NCI-H82 treated with DMSO at 0.1 percent for 48 hours (cell line): ENCODE data around the gene PAQR4.
"Not testable (repeated sequence)": the region's sequence is repeated elsewhere in the genome, so short reads cannot be mapped to it uniquely, and the experiment has no call there.

Experiments
- DNase-seq: peaks from one replicate; lab custom pipeline; 2025; ENCODE audit not compliant: unreplicated experiment; lab: John Stamatoyannopoulos, UW

The PAQR4 gene

DNA sequence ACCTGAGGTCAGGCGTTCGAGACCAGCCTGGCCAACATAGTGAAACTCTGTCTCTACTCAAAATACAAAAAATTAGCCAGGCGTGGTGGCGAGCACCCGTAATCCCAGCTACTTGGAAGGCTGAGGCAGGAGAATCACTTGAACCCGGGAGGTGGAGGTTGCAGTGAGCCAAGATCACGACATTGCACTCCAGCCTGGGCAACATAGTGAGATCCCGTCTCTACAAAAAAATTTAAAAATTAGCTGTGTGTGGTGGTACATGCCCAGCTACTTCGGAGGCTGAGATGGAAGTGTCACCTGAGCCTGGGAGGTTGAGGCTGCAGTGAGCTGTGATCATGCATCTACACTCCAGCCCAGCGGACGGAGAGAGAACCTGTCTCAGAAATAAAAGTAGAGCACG lies 25.4 kb upstream of the PAQR4 start:
- DNase-seq, result not testable (repeated sequence)

DNA sequence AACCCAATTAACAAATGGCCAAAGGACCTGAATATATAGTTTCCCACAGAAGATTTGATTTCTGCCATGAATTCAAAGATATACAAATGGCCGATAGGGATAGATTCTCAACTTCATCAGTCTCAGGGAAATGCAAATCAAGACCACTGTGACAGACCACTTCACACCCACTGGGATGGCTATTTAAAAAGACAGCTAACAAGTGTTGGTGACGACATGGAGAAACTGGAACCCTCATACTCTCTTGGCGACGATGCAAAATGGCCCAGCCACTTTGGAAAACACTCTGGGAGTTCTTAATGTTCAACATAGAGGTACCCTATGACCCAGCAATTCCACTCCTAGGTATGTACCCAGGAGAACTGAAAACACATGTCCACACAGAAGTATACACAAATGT lies 22.5 kb upstream of the PAQR4 start:
- no peak for DNase-seq

DNA sequence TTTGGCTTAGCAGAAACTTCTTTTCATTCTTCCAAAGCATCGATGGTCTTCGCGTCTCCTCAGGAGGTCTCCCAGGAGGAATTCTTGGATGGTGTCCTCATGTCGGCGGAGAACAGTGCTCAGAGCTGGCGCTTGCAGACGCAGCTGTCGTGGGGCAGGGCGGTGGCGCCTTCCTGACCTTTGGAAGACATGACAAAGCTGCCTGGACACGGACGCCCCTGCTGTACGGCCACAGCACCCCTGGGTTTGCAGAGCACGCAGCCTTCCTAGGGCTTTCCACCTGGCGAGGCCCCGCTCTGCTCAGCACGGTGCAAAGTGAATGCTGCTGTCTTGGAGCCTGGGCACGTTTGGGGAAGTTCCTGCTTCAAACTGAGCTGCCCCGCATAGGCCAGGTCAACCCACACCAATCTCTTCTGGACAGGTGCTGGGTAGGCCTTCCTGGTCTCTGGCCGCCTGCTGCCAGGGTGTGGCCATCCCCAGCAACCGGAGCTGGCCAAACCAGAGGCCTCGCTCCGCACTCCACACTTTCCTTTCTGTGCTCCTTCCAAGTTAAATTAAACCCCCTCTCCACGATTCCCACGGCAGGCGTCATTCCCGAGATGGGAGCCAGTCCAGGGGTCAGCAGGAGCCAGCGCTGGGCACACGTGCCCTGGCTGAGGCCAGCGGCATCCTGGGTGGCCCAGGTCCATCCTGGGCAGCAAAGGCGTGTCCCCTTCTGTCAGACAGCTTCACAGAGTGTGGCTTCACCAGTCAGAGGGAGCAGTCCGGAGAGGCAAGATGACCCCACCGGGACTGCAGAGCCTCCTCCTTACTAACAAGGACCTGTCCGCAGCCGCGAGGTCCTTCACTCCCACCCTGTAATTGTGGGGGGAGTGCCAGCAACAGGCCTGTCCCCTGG lies 20.1 kb upstream of the PAQR4 start:
- no peak for DNase-seq

DNA sequence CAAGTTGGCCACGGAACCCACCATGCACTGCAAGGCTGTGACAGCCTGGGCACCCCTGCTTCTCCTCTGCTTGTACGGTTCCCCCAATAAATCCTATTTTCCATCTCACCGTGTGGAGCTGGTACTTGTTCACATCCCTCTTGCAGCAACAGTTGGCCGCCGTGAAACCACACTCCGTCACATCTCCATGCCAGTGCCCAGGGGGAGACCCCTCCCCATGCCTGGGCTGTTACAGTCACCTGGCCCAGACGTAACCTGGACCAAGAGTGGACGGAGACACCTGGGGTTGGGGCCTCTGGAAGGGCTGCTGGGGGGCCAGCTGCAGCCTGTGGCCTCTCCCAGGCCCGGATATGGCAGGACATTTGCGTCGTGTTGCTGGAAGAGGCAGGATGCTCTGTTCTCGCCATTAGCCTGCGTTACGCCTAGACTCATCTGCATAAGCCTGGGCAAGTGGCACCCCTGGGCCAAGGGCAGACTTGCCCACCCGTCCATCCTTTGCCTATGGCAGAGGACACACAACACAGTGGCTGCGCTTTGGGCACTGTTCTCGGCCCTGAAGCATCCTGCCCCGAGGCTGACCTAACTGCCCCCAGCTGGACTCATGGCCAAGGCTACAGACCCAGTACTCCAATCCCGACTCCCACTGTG lies 19.3 kb upstream of the PAQR4 start:
- DNase-seq, result no peak

DNA sequence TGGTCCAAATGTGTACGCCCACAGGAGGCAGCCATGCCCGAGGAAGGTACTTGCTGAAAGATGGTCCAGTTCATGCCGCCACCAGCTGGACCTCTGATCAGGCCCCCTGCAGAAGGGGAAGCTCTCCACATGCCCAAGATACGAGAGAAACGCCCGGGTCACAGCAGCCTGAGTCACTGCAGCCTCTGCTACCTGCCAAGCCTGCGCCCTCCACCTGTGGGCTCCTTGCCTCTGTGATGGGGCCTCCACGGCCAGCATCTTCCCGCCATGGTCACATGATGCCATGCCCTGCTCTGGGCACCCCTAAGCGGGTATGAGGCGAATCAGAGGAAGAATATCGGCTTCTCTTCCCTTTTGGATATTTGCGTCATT lies 18.8 kb upstream of the PAQR4 start:
- no peak for DNase-seq

DNA sequence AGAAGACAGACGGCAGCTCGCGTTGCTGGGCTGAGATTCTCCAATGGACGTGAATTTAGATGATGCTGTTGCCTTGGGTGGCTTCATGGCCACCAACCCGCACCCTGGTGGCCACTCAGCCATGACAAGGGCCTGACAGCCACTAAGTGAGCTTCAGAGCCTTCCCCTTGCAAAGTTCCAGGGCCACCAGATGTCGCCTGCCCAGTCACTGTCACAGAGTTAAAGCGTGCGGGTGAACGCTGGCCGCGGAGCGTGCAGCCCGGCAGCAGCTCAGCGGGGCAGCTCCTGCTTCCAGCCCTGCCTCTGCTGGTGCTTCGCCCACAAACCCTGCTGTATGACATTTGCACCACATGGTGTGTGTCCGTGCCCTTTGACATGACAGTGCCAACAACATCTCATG lies 18.4 kb upstream of the PAQR4 start:
- no peak for DNase-seq

DNA sequence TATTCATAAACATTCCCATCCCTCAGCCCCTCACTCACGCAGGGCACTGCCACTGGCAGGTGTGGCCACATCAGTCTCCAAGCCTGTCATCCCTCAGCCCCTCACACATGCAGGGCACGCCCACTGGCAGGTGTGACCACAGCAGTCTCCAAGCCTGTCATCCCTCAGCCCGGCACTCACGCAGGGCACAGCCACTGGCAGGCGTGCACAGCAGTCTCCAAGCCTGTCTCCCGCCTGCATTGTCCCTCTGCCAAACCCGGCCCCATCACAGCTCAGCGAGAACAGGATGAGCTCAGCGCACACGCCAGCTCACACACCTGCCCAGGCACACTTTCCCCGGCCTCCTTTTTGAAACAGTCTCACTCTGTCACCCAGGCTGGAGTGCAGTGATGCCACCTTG lies 16.5 kb upstream of the PAQR4 start:
- DNase-seq, result no peak

DNA sequence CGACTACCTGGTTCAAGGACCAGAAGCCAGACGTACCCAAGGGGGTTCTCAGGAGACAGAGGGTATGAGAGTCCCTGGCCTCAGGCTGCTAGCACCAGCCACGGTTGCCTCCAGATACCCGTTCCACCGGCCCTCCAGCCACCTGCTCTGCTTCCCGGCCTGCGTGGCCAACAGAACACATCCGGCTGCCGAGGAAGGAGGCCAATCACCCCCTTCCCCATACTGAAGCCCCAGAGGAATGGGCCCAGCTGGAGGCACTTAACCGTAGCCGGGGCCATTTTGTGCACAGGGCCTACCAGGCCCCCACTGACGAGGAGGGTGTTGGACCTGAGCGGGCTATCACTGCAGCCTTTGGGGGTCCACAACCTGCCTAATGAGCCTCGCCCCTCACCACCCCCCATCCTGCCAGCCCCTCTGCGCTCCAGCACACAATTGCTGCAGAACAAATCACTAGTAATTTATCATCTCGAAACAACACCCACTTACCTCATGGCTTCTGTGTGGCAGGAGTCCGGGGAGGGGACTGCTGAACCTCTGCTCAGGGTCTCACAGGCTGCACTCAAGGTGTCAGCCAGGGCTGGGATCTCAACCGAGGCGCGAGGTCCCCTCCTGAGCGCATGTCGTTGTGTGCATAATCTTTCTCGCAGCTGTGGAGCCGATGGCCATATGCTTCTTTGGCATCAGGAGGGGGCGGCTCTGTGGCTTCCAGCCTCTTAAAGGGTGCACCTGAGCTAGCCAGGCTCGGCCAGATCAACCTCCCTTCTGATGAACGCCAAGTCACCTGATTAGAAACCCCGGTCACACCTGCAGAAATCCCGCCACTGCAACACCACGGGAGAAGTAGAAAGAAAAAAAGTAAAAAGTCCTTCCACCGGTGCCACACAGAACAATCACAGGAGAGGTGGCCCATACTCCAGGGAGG lies 15.2 kb upstream of the PAQR4 start:
- peak; percentile 41 for DNase-seq

DNA sequence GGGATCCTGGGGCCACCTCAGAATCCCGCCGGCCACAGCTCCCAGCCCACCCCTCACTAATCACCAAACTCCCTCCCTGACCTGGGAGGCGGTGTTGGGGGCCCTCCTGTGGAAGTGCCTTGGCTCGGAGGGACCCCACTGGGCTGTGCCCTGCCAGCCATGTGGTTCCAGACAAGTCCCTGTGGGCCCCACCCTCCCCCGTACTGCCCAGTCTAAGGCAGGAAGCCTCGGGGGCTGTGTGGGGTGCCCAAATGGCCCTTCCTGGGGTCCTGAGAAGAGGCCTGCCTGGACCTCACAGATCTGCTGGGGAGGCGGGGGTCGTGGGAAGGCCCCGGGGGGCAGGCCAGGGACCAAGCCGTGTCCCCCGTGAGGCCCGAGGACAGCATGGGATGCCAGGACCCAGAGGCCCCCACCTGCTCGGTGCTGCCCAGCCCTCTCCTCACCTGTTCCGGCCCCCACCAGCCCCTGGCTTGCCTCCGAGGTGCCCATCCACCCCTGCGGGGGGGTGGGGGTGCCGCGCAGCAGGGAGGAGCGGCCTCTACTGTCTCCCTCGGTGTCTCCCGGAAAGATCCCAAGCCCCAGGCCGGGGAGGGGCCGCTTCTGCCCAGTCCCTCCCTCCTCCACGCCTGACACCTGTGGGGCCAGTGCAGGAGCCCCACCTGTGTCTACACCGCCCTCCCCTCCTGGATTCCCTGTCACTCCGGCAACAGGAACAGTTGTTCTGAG lies 14.3 kb upstream of the PAQR4 start:
- DNase-seq, result no peak

DNA sequence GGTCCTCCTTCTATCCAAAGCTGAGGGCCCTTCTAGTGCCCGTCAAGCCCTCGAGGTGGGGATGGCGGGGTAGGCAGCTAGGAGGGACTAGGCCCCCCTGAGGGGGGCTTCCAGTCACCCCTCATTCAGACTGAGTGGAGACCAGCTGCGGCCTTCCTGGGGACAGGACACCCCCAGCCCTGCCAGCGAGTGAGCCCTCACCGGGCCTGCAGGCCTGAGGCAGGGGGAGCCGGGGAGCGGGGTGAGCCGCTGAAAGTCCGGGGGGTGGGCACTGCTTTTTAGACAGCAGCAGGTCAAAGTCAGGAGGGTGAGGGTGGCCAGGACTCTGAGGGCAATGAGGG lies 13.7 kb upstream of the PAQR4 start:
- DNase-seq, result no peak

DNA sequence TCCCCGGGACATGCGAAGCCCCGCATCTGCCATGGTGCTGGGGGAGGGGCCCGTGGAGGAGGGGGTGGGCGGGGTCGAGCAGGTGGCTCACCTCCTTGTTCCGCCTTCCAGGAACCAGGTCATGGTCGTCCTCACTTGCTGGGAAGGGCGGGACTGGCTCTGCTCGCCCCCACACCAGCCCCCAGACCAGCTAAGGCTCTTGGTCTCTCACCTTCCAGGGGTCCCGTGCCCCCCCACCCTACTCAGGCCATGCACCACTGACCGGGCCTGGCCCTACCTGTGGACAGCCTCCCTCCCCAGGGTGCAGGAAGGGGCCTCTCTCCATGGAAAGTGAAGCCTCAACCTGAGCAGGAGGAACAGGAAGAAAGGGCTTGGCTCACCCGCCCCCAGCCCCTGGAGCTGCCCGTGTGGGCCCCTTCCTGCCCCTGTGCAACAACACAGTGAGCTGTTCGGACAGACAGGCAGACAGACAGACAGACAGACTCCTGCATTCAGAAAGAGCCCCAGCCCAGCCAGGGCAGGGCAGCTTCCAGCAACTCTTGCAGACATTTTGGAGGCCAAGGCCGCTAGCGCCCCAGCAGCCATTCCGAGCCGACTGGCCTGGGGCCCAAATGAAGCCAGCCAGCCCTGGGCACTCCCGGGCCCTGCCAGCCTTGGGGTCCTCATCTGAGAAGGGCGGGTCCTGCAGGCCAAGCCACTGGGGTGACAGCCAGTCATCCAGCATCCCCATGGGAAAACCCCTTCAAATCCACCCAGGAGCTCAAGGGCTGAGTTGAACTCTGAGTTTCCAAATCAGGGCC lies 13.2 kb upstream of the PAQR4 start:
- DNase-seq, result no peak

DNA sequence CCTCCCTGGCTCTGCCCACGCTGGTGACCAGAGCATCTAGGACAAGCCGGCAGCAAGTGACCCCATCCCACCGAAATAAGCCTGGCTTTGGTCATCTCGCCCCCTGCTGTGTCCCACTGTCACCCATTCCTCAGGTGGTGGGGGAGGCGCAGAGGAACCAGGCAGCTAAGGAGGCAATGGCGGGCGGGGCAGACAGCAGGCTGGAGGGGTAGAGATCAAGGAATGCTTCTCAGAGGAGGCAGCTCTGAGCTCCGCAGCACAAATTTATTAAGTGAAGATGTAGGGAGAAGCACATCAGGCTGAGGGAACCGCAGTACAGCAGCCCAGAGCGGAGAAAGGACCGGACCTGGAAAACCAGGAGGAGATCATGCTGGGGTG lies 12.6 kb upstream of the PAQR4 start:
- DNase-seq, result no peak

DNA sequence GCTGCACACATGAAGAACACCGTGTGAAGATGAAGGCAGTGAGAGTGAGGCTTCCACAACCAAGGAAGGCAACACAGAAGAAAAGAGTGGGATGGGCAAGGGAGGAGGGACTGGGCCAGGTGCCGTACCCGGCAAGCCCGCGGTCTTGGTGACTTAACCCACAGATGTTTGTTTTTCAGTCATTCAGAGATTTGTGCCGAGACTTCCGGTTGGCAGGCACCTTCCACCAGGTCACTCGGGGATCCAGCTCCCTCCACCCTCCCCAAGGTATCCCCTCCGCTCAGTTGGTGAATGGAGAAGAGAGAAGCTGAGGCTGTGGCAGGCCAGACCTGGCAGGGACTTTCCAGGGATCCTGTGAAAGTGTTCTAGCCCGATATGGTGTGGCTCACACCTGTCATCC lies 9.9 kb upstream of the PAQR4 start:
- no peak for DNase-seq

DNA sequence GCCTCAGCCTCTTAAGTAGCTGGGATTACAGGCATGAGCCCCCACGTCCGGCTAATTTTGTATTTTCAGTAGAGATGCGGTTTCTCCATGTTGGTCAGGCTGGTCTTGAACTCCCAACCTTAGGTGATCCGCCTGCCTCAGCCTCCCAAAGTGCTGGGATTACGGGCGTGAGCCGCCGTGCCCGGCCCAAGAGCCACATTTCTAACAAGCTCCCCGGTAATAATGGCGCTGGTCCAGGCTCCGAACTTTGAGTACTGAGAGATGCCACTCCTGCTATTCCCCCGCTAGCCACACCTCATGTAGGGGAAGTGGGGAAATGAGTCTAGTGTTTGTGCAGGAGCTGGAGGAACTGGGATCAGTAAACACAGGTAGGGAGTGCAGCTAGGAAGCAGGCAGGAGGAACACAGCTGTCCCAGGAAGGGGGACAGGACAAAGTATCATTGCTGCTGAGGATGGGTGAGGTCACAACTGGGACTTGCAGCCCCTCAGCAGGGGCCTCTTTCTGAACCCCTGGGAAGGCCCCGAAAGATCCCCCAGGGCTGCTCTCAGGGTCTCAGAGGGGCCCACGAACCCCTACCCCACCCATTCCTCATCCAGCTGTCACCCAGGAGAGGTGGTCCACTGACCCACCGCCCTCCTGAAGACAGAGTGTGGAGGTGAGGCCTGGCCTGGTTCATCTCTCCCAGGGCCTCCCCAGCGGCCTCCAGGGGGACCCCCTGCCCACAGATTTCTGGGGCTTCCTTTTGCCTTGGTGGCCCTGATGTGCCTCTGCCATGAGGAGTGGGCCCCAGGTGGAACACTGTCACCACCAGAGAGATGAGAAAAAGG lies 8.8 kb upstream of the PAQR4 start:
- DNase-seq, result no peak

DNA sequence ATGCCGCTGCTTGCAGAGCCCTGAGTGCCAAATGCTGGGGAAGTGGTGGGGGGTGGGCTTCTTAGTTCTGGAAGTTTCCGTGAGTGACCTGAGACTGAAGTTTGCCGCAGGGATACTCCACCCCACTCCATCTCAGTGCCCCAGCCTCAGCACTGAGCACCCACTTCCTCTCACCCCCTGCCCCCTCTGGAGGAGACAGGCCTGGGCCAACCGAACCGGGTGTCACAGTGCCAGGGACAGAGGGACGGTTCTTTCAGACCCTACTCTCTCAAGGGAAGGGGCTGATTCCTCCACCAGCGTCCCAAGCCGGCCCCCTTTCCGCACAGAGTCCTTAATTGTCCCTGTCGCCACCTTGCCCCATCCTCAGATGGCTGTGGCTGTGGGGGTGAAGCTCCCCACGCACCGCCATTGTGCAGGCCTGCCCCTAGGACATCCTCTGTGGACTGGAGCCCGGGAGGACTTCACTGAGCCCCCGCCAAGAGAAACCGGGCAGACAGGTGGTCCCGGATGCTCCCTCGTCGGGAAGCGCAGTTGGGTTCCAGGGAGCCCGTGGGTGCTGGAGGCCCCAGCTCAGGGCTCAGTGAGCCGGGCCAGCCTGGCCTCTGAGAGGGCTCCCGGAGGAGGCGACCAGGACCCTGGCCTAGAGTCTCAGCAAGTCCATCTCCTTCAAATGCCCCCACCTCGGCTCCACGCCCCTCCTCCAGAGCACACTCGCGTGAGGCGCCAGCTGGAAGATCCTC lies 6.6 kb upstream of the PAQR4 start:
- no peak for DNase-seq

DNA sequence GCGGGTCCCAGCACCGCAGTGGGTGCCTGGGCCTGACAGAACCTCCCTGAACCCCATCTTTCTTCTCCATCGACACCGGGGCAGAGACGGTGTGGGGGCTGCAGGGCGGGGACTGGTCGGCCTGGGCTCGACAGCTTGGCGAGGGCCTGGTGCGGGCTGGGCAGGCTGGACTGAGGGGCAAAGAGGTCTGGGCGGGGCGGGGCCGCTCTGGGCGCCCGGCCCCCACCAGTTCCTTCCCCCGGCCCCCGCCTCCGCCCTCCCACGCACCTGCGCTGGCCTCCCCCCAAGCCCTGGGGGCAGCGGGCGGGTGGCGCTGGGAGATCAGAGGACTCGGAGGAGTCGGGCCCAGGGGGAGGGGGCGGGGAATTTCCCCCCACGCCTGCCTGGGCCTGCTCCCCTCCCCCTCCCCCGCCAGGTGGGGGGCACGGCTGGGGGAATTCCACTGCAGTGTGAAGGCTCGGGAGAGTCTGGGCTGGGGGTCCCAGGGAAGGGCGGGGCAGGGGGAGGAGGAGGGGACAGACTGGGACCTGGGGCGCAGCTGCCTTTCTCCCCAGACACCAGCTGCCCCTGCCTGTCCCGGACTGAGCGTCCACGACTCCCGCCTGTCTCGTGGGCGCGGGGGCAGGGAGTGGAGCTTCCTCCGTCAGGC lies 6.0 kb upstream of the PAQR4 start:
- DNase-seq, result no peak

DNA sequence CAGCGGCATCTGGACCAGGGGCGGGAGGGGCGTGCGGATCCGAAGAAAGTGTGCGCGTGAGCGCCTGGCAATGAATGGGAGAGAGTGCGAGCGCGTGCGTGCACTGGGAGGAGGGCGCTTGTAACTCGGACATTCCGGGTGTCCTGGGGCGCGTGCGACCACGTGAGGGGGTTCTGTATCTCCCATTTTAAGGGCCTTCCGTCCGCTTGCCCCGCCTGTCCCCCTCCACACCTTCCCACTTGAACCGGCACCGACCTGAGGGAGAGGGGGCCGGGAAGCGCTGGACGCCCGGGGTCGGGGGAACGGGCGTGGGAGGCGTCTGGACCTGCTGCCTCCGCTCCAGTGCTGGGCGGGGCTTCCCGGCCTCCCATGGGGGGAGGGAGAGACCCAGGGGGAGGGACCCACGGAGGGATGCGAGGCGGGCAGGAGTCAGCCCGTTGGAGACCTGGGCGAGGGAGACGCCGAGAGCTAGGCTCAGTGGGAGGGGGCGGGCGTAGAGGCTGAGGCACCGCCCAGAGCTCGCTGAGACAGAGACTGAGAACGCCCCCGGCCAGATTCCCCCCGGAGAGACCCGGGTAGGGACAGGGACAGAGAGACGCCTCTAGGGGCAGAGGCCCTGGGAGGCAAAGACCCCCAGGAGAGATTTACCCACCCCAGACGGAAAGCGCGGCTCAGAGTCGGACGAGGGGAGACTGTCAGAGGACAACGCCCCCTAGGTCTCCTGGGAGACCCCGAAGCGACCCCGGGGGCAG lies 5.2 kb upstream of the PAQR4 start, which contains the start of gene KREMEN2:
TSS of gene KREMEN2 (plus strand) at position 553 of the 752 bp plus-strand sequence. CDS start 246 bp downstream, outside the sequence.
- DNase-seq, result peak; percentile 86
